Activated CD8-positive, alpha-beta memory T cell treated with anti-CD3 and anti-CD28 coated beads, Interleukin-2, amount 50 U/mL, for 48 hours (primary cell): ENCODE data around the gene HDGFL3.

ENCODE experiments used
- DNase-seq: peaks from one replicate; pipeline ENCODE4 v3.0.0-alpha.2; 2020

Gene HDGFL3

GRCh38 chr15:83119968-83120581 is 87.5 kb downstream of the HDGFL3 start:
- DNase-seq: no peak

GRCh38 chr15:83118968-83119367 is 88.7 kb downstream of the HDGFL3 start:
- DNase-seq: no peak

GRCh38 chr15:83118291-83118827 is 89.3 kb downstream of the HDGFL3 start:
- DNase-seq: no peak

- DNase-seq: no peak
These were observed 91.6 kb downstream of the HDGFL3 start for GRCh38 chr15:83115831-83116565.

- DNase-seq: no peak
These were observed 92.2 kb downstream of the HDGFL3 start for GRCh38 chr15:83115410-83115809.

- no peak for DNase-seq
These were observed 92.8 kb downstream of the HDGFL3 start for GRCh38 chr15:83114856-83115255.

GRCh38 chr15:83113881-83114674 is 93.5 kb downstream of the HDGFL3 start:
- DNase-seq: no peak

- DNase-seq: no peak
These were observed 94.7 kb downstream of the HDGFL3 start for GRCh38 chr15:83112956-83113299.

GRCh38 chr15:83112233-83112955 is 95.2 kb downstream of the HDGFL3 start:
- DNase-seq: no peak

- no peak for DNase-seq
These were observed 96.5 kb downstream of the HDGFL3 start for GRCh38 chr15:83111149-83111548.

- no peak for DNase-seq
These were observed 97.2 kb downstream of the HDGFL3 start for GRCh38 chr15:83110381-83110780.

- no peak for DNase-seq
These were observed 98.1 kb downstream of the HDGFL3 start for GRCh38 chr15:83109532-83109931.

GRCh38 chr15:83108266-83109219 is 99.1 kb downstream of the HDGFL3 start:
- peak; percentile 57 for DNase-seq

- DNase-seq: no peak
These were observed 99.8 kb downstream of the HDGFL3 start for GRCh38 chr15:83107841-83108181.

- peak; percentile 64 for DNase-seq
These were observed 100.4 kb downstream of the HDGFL3 start, which contains the start of gene TM6SF1 for GRCh38 chr15:83106994-83107840. TSS of gene TM6SF1 (plus strand) at chr15:83107645. CDS start at chr15:83107681, 36 bp downstream.

GRCh38 chr15:83105440-83105839 is 102.2 kb downstream of the HDGFL3 start:
- DNase-seq: no peak

- DNase-seq: no peak
These were observed 103.5 kb downstream of the HDGFL3 start for GRCh38 chr15:83104141-83104540.

GRCh38 chr15:83102346-83102745 is 105.3 kb downstream of the HDGFL3 start:
- DNase-seq: no peak

GRCh38 chr15:83100097-83100646 is 107.5 kb downstream of the HDGFL3 start:
- DNase-seq: no peak

GRCh38 chr15:83099290-83099689 is 108.3 kb downstream of the HDGFL3 start:
- no peak for DNase-seq
